ENCODE data around the gene PRRC2C.

GRCh38 chr1:171515299-171515698 lies 30.0 kb downstream of the PRRC2C start:
- TF ChIP-seq CTCF (IDR thresholded peaks at IDR 0.05; ENCODE audit: low read length) (no peak), EZH2 (optimal IDR thresholded peaks at IDR 0.05; ENCODE audit: low read depth, low read length) (no peak)

All from MM.1S (cell line).